K562 (cell line): Measurements from ENCODE around the gene HEBP1. TPM values are rescaled to one million over a fixed set of nuclear protein-coding genes. Genes with fewer than 3 reads are reported as not detected.

Experiments
- E2F3 ChIP-seq: fragments of 250-450 bp; sonication (Bioruptor Pico); IDR thresholded peaks from 2 replicates; pipeline ENCODE4 v1.4.0; 2020; ENCODE audit warnings: mild to moderate bottlenecking
- PCBP2 ChIP-seq: fragments of 200-400 bp; formaldehyde crosslinking; IDR thresholded peaks from 2 replicates; pipeline ENCODE4 v1.6.1; 2018; ENCODE audit warnings: low read length, low read depth, mild to moderate bottlenecking, moderate library complexity; ENCODE audit not compliant: poor library complexity, severe bottlenecking
- RB1 ChIP-seq: fragments of 450-650 bp; IDR thresholded peaks from 2 replicates; pipeline ENCODE4 v1.6.1; 2017; ENCODE audit warnings: low read depth, mild to moderate bottlenecking
- RBM14 ChIP-seq: fragments of 200-400 bp; formaldehyde crosslinking; IDR thresholded peaks from 2 replicates; pipeline ENCODE4 v1.6.1; 2018; ENCODE audit warnings: low read depth, mild to moderate bottlenecking, low read length, moderate library complexity, borderline replicate concordance; ENCODE audit not compliant: insufficient read depth
- TOE1 ChIP-seq, 2 experiments: fragments of 450-650 bp in 1 of 2; sonication (generic) in 1 of 2; formaldehyde crosslinking in 1 of 2; IDR thresholded peaks; 2 replicates each; pipeline versions ENCODE4 v1.7.1 to v1.8.0; 2016 to 2022; ENCODE audit warnings: borderline replicate concordance in 2 of 2, mild to moderate bottlenecking in 2 of 2, antibody characterized with exemption in 1 of 2, inconsistent platforms in 1 of 2, low read depth in 1 of 2, missing genetic modification reagents in 1 of 2, moderate library complexity in 1 of 2
- ZNF384 ChIP-seq: IDR thresholded peaks from 2 replicates; pipeline ENCODE4 v1.6.1; 2012; ENCODE audit warnings: low read depth, low read length, improper control_type of control experiment
- ZNF695 ChIP-seq: fragments of 450-650 bp; formaldehyde crosslinking; IDR thresholded peaks from 2 replicates; pipeline ENCODE4 v1.4.0; 2020; ENCODE audit warnings: mild to moderate bottlenecking, moderate library complexity
- ZNF785 ChIP-seq: fragments of 250-450 bp; sonication (Bioruptor Pico); IDR thresholded peaks from 2 replicates; pipeline ENCODE4 v1.4.0; 2020; ENCODE audit warnings: mild to moderate bottlenecking
- polyA plus RNA-seq, 8 experiments: library from polyadenylated mRNA; depleted of rRNA in 4 of 8; stranded (reverse) in 5 of 8; unstranded in 3 of 8; fragments of >200 nt; fragmentation: Nextera tagmentation in 2 of 8; fragmentation: Illumina TruSeq in 1 of 8; extraction: Ambion mirVana in 2 of 8; extraction: Trizol in 1 of 8; gene quantifications; 2 replicates each; pipeline versions ENCODE4 v1.2.1 to v1.2.3, GENCODE V29; 2011 to 2014; ENCODE audit warnings: inconsistent platforms in 1 of 8, missing spikeins in 1 of 8
- total RNA-seq, 7 experiments: library from RNA; depleted of rRNA in 6 of 7; stranded (reverse); fragments of >200 nt in 6 of 7; fragmentation: Illumina TruSeq in 2 of 7; extraction: Trizol in 2 of 7; gene quantifications; 2 replicates each; pipeline versions ENCODE4 v1.2.1 to v1.2.3, GENCODE V29; 2011 to 2021; ENCODE audit warnings: low replicate concordance in 1 of 7
- TF ChIP-seq, protein P1 (sequence below), 2 experiments: fragments of 150-350 bp in 1 of 2; IDR thresholded peaks; 2 replicates each; pipeline ENCODE4 v1.6.1; 2012 to 2016; ENCODE audit warnings: low read depth in 2 of 2, low read length in 2 of 2, mild to moderate bottlenecking in 1 of 2, moderate library complexity in 1 of 2
- TF ChIP-seq, protein P2 (sequence below): sonication (generic); formaldehyde crosslinking; IDR thresholded peaks from 2 replicates; pipeline ENCODE4 v1.8.1; 2023; ENCODE audit warnings: mild to moderate bottlenecking, missing genetic modification reagents
- TF ChIP-seq, protein P3 (sequence below), 2 experiments: fragments of 450-650 bp; IDR thresholded peaks; 2 replicates each; pipeline ENCODE4 v1.6.1; 2016; ENCODE audit warnings: mild to moderate bottlenecking in 2 of 2, borderline replicate concordance in 1 of 2, low read depth in 1 of 2, moderate library complexity in 1 of 2

HEBP1 gene
- total and polyA plus RNA-seq, 9 of the 15 experiments (the other 6 are each of a cell fraction or from before 2014, with no cell fraction given) = 1.1 to 10.1 (median 2.4) TPM

DNA sequence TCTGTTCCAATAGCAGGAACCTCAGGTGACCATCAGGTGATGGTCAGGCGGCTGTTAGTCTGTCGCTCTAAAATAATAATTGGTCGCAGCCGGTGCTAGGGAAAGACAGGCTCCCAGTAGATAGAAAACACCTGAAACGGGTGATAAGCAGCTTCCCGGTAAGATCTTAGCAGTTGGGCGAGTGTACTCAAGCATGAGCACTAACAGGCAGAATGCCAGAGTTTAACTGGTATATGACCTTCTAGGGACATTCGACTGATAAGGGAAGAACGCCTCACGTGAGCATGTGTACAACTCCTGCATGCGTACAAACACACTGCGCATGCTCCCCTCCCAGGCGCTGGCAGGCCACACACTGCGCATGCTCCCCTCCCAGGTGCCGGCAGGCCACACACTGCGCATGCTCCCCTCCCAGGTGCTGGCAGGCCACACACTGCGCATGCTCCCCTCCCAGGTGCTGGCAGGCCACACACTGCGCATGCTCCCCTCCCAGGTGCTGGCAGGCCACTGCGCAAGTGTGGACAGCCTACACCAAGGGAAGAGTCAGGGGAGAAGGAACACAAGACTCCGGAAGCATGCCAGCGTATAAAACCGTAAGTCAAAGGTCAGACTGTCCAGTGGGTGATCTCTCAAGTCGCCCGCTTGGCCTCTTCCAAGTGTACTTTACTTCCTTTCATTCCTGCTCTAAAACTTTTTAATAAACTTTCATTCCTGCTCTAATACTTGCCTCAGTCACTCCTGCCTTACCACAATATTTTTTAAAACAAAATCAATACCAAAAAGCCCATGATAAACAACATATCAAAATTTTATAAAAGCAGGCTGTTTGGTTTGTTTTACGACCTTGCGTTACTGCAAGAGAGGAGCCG, 72.6 kb downstream of the HEBP1 start (continued):
- TF ChIP-seq, protein P1, sequence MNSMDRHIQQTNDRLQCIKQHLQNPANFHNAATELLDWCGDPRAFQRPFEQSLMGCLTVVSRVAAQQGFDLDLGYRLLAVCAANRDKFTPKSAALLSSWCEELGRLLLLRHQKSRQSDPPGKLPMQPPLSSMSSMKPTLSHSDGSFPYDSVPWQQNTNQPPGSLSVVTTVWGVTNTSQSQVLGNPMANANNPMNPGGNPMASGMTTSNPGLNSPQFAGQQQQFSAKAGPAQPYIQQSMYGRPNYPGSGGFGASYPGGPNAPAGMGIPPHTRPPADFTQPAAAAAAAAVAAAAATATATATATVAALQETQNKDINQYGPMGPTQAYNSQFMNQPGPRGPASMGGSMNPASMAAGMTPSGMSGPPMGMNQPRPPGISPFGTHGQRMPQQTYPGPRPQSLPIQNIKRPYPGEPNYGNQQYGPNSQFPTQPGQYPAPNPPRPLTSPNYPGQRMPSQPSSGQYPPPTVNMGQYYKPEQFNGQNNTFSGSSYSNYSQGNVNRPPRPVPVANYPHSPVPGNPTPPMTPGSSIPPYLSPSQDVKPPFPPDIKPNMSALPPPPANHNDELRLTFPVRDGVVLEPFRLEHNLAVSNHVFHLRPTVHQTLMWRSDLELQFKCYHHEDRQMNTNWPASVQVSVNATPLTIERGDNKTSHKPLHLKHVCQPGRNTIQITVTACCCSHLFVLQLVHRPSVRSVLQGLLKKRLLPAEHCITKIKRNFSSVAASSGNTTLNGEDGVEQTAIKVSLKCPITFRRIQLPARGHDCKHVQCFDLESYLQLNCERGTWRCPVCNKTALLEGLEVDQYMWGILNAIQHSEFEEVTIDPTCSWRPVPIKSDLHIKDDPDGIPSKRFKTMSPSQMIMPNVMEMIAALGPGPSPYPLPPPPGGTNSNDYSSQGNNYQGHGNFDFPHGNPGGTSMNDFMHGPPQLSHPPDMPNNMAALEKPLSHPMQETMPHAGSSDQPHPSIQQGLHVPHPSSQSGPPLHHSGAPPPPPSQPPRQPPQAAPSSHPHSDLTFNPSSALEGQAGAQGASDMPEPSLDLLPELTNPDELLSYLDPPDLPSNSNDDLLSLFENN (IDR thresholded peaks at IDR 0.05; ENCODE audit: low read depth in 2 of 2, low read length in 2 of 2) = no peak
- TF ChIP-seq ZNF695 (CRISPR knock-in tag) (no peak), RB1 (0 out of 2 replicates have a peak, but pooled peaks have one; percentile 10), ZNF785 (CRISPR knock-in tag) (no peak), ZNF384 (no peak), RBM14 (no peak), TOE1 (IDR thresholded peaks at IDR 0.05; ENCODE audit: borderline replicate concordance) (no peak), TOE1 (CRISPR knock-in tag; IDR thresholded peaks at IDR 0.05; ENCODE audit: borderline replicate concordance, low read depth) (no peak), E2F3 (CRISPR knock-in tag) (no peak), PCBP2 (no peak)
- TF ChIP-seq, protein P2, sequence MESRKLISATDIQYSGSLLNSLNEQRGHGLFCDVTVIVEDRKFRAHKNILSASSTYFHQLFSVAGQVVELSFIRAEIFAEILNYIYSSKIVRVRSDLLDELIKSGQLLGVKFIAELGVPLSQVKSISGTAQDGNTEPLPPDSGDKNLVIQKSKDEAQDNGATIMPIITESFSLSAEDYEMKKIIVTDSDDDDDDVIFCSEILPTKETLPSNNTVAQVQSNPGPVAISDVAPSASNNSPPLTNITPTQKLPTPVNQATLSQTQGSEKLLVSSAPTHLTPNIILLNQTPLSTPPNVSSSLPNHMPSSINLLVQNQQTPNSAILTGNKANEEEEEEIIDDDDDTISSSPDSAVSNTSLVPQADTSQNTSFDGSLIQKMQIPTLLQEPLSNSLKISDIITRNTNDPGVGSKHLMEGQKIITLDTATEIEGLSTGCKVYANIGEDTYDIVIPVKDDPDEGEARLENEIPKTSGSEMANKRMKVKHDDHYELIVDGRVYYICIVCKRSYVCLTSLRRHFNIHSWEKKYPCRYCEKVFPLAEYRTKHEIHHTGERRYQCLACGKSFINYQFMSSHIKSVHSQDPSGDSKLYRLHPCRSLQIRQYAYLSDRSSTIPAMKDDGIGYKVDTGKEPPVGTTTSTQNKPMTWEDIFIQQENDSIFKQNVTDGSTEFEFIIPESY (CRISPR knock-in tag) = 0 out of 2 replicates have a peak, but pooled peaks have one; percentile 0
- TF ChIP-seq, protein P3, sequence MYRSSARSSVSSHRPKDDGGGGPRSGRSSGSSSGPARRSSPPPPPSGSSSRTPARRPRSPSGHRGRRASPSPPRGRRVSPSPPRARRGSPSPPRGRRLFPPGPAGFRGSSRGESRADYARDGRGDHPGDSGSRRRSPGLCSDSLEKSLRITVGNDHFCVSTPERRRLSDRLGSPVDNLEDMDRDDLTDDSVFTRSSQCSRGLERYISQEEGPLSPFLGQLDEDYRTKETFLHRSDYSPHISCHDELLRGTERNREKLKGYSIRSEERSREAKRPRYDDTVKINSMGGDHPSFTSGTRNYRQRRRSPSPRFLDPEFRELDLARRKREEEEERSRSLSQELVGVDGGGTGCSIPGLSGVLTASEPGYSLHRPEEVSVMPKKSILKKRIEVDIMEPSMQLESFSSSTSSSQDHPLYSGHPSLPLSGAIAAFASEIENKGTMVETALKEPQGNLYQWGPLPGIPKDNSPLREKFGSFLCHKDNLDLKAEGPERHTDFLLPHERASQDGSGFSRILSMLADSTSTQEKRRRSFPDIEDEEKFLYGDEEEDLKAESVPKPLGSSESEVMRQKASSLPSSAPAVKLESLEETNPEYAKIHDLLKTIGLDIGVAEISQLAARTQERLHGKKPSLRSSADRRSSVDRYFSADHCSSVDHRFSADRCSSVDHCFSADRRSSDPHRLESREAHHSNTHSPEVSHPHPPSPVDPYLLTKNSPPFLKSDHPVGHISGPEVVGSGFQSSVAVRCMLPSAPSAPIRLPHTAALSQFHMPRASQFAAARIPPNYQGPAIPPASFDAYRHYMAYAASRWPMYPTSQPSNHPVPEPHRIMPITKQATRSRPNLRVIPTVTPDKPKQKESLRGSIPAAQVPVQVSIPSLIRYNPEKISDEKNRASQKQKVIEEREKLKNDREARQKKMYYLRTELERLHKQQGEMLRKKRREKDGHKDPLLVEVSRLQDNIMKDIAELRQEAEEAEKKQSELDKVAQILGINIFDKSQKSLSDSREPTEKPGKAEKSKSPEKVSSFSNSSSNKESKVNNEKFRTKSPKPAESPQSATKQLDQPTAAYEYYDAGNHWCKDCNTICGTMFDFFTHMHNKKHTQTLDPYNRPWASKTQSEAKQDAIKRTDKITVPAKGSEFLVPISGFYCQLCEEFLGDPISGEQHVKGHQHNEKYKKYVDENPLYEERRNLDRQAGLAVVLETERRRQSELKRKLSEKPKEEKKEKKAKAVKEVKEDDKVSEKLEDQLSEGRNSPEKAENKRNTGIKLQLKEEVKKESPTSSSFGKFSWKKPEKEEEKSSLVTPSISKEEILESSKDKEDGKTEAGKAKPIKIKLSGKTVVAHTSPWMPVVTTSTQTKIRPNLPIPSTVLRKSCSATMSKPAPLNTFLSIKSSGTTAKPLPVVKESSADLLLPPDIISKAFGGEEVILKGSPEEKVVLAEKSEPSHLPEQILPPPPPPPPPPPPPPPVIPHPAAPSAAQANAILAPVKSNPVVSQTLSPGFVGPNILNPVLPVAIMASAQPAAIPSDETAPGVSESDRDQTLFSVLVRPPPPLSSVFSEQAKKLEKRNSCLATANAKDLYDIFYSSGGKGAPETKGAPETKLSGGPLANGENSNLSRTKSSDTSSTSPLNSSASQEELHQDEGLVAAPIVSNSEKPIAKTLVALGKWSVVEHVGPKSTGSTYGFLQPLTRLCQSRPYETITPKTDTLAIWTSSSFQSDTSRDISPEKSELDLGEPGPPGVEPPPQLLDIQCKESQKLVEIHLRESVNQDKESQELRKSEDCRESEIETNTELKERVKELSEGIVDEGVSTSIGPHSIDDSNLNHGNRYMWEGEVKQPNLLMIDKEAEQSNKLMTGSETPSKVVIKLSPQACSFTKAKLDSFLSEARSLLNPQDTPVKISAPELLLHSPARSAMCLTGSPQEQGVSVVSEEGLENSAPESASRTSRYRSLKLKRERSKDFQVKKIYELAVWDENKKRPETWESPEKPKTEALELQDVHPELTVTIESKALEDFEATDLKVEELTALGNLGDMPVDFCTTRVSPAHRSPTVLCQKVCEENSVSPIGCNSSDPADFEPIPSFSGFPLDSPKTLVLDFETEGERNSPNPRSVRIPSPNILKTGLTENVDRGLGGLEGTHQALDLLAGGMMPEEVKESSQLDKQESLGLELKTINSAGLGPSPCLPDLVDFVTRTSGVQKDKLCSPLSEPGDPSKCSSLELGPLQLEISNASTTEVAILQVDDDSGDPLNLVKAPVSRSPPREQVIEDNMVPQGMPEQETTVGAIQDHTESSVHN (IDR thresholded peaks at IDR 0.05; ENCODE audit: borderline replicate concordance in 1 of 2, low read depth in 1 of 2) = no peak
